ENCODE data around the gene OR10A3.
A peak's percentile ranks its signal among the peaks of the same experiment; 100 is the strongest.

The OR10A3 gene

GRCh38 chr11:7936615-7937014 is 4.9 kb downstream of the OR10A3 start:
- no peak for DNase-seq

GRCh38 chr11:7931168-7931567 is 10.3 kb downstream of the OR10A3 start, which contains the start of gene OR10A6:
TSS of gene OR10A6 (minus strand) at chr11:7931268. CDS start at chr11:7928662, 2,606 bp downstream.
- no peak for DNase-seq

- no peak for DNase-seq
These were observed 13.9 kb downstream of the OR10A3 start for GRCh38 chr11:7927635-7928034.

GRCh38 chr11:7924536-7924935 is 17.0 kb downstream of the OR10A3 start:
- DNase-seq: no peak

GRCh38 chr11:7918141-7918540 is 23.4 kb downstream of the OR10A3 start:
- DNase-seq: no peak

GRCh38 chr11:7911011-7911410 is 30.5 kb downstream of the OR10A3 start:
- no peak for DNase-seq

- no peak for DNase-seq
These were observed 31.2 kb downstream of the OR10A3 start for GRCh38 chr11:7910286-7910788.

- DNase-seq: no peak
These were observed 31.8 kb downstream of the OR10A3 start for GRCh38 chr11:7909585-7910285.

- DNase-seq: no peak
These were observed 34.4 kb downstream of the OR10A3 start for GRCh38 chr11:7907121-7907520.

GRCh38 chr11:7906481-7906880 is 35.0 kb downstream of the OR10A3 start:
- DNase-seq: no peak

GRCh38 chr11:7905961-7906429 is 35.5 kb downstream of the OR10A3 start:
- no peak for DNase-seq

- DNase-seq: no peak
These were observed 36.0 kb downstream of the OR10A3 start for GRCh38 chr11:7905549-7905948.

- peak; percentile 52 for DNase-seq
These were observed 36.6 kb downstream of the OR10A3 start for GRCh38 chr11:7904917-7905316.

GRCh38 chr11:7903940-7904339 is 37.6 kb downstream of the OR10A3 start:
- DNase-seq: no peak

GRCh38 chr11:7901319-7901854 is 40.1 kb downstream of the OR10A3 start:
- DNase-seq: no peak

- DNase-seq: no peak
These were observed 40.8 kb downstream of the OR10A3 start for GRCh38 chr11:7900686-7901085.

- no peak for DNase-seq
These were observed 42.1 kb downstream of the OR10A3 start for GRCh38 chr11:7899418-7899817.

- DNase-seq: no peak
These were observed 42.7 kb downstream of the OR10A3 start for GRCh38 chr11:7898666-7899283.

- DNase-seq: no peak
These were observed 45.3 kb downstream of the OR10A3 start for GRCh38 chr11:7896009-7896785.

- no peak for DNase-seq
These were observed 47.3 kb downstream of the OR10A3 start for GRCh38 chr11:7894251-7894650.

GRCh38 chr11:7893796-7894195 is 47.7 kb downstream of the OR10A3 start:
- DNase-seq: no peak

- peak; percentile 77 for DNase-seq
These were observed 48.7 kb downstream of the OR10A3 start for GRCh38 chr11:7892840-7893254.

- DNase-seq: peak; percentile 78
These were observed 49.3 kb downstream of the OR10A3 start for GRCh38 chr11:7892059-7892699.
